ENCODE results near the gene IRAK1. TPM values are rescaled to one million over a fixed set of nuclear protein-coding genes. Genes with fewer than 3 reads are reported as not detected.

IRAK1 gene
- total and polyA plus RNA-seq, 9 of the 15 experiments (the other 6 are each of a cell fraction or from before 2014, with no cell fraction given), result 11.6 to 261 (median 91.6) TPM

DNA sequence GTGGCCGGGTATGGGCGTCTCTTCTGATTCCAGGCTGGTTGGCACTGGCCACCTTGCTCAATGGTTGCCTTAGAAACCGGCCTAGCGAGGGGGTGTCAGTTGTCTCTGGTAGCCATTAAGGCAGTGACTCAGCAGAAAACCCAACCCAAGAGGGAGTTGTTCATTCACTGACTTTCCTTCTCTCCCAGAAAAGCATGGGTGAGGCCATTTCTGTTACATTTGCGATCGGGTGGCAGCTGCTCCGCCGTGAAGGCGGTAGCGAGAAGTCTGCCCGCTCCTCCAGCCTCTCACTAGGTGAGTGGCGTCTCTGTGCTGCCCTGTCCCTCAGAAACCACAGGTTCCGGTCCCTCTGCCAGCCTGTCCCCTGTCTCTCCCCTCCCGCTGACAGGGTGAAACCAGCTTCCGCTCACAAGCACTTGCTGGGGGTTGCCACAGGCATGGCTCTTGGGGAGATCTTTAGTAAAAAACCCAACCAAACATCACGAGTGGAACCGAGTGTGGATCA, 17.4 kb downstream of the IRAK1 start (continued):
- TF ChIP-seq, protein P1, sequence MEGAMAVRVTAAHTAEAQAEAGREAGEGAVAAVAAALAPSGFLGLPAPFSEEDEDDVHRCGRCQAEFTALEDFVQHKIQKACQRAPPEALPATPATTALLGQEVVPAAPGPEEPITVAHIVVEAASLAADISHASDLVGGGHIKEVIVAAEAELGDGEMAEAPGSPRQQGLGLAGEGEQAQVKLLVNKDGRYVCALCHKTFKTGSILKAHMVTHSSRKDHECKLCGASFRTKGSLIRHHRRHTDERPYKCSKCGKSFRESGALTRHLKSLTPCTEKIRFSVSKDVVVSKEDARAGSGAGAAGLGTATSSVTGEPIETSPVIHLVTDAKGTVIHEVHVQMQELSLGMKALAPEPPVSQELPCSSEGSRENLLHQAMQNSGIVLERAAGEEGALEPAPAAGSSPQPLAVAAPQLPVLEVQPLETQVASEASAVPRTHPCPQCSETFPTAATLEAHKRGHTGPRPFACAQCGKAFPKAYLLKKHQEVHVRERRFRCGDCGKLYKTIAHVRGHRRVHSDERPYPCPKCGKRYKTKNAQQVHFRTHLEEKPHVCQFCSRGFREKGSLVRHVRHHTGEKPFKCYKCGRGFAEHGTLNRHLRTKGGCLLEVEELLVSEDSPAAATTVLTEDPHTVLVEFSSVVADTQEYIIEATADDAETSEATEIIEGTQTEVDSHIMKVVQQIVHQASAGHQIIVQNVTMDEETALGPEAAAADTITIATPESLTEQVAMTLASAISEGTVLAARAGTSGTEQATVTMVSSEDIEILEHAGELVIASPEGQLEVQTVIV (CRISPR knock-in tag; IDR thresholded peaks at IDR 0.05; ENCODE audit: borderline replicate concordance), result no peak
- TF ChIP-seq CBX2 (IDR thresholded peaks at IDR 0.05; ENCODE audit: insufficient read depth, low read length, poor library complexity, severe bottlenecking) (no peak), ARNT (IDR thresholded peaks at IDR 0.05) (no peak), NR3C1 (CRISPR knock-in tag; IDR thresholded peaks at IDR 0.05) (no peak), MYC (IDR thresholded peaks at IDR 0.05; ENCODE audit: low read depth, low read length) (no peak), MYC (CRISPR knock-in tag; IDR thresholded peaks at IDR 0.05; ENCODE audit: borderline replicate concordance, low read depth) (peak; percentile 80; the same call in 1 of the 2 replicates), NRF1 (conservative IDR thresholded peaks at IDR 0.05 in 1 of 2, IDR thresholded peaks at IDR 0.05 in 1 of 2) (no peak), MAFK (IDR thresholded peaks at IDR 0.05; ENCODE audit: low read length) (peak; percentile 95), TAF9B (IDR thresholded peaks at IDR 0.05; ENCODE audit: partially characterized antibody) (no peak), SP2 (IDR thresholded peaks at IDR 0.05; ENCODE audit: extremely low read depth, low read depth, low read length, poor library complexity, severe bottlenecking) (no peak), LARP7 (IDR thresholded peaks at IDR 0.05) (no peak), ZNF311 (CRISPR knock-in tag; IDR thresholded peaks at IDR 0.05) (peak; percentile 60; the same call in 1 of the 2 replicates), HDAC8 (tag; IDR thresholded peaks at IDR 0.05) (peak; percentile 97), RNF2 (IDR thresholded peaks at IDR 0.05) (no peak)
- TF ChIP-seq, protein P2, sequence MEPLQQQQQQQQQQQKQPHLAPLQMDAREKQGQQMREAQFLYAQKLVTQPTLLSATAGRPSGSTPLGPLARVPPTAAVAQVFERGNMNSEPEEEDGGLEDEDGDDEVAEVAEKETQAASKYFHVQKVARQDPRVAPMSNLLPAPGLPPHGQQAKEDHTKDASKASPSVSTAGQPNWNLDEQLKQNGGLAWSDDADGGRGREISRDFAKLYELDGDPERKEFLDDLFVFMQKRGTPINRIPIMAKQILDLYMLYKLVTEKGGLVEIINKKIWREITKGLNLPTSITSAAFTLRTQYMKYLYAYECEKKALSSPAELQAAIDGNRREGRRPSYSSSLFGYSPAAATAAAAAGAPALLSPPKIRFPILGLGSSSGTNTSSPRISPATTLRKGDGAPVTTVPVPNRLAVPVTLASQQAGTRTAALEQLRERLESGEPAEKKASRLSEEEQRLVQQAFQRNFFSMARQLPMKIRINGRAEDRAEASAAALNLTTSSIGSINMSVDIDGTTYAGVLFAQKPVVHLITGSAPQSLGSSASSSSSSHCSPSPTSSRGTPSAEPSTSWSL (CRISPR knock-in tag; IDR thresholded peaks at IDR 0.05; ENCODE audit: borderline replicate concordance), result peak; percentile 82; the same call in 1 of the 2 replicates
- TF ChIP-seq, protein P3, sequence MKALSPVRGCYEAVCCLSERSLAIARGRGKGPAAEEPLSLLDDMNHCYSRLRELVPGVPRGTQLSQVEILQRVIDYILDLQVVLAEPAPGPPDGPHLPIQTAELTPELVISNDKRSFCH (CRISPR knock-in tag; IDR thresholded peaks at IDR 0.05), result peak; percentile 68; the same call in 1 of the 2 replicates
- TF ChIP-seq, protein P3 (tag; IDR thresholded peaks at IDR 0.05), result peak; percentile 99
- TF ChIP-seq, protein P4, sequence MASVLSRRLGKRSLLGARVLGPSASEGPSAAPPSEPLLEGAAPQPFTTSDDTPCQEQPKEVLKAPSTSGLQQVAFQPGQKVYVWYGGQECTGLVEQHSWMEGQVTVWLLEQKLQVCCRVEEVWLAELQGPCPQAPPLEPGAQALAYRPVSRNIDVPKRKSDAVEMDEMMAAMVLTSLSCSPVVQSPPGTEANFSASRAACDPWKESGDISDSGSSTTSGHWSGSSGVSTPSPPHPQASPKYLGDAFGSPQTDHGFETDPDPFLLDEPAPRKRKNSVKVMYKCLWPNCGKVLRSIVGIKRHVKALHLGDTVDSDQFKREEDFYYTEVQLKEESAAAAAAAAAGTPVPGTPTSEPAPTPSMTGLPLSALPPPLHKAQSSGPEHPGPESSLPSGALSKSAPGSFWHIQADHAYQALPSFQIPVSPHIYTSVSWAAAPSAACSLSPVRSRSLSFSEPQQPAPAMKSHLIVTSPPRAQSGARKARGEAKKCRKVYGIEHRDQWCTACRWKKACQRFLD (CRISPR knock-in tag; IDR thresholded peaks at IDR 0.05), result peak; percentile 99
- TF ChIP-seq, protein P5, sequence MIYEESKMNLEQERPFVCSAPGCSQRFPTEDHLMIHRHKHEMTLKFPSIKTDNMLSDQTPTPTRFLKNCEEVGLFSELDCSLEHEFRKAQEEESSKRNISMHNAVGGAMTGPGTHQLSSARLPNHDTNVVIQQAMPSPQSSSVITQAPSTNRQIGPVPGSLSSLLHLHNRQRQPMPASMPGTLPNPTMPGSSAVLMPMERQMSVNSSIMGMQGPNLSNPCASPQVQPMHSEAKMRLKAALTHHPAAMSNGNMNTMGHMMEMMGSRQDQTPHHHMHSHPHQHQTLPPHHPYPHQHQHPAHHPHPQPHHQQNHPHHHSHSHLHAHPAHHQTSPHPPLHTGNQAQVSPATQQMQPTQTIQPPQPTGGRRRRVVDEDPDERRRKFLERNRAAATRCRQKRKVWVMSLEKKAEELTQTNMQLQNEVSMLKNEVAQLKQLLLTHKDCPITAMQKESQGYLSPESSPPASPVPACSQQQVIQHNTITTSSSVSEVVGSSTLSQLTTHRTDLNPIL (CRISPR knock-in tag; IDR thresholded peaks at IDR 0.05), result peak; percentile 84; the same call in 1 of the 2 replicates
